NB4 (cell line): Measurements from ENCODE around the gene RBMS1.

Experiments used
- DNase-seq: peaks from one replicate; pipeline ENCODE4 v3.0.0; 2010; ENCODE audit warnings: low read depth
- H3K4me3 ChIP-seq: one replicate; pipeline ENCODE4 v1.5.1; 2011; ENCODE audit warnings: mild to moderate bottlenecking, low read depth, low read length, moderate library complexity
- CTCF ChIP-seq: IDR thresholded peaks from one replicate; pipeline ENCODE4 v1.5.1; 2012; ENCODE audit warnings: low read depth, low read length
- MYC ChIP-seq: IDR thresholded peaks from 2 replicates; pipeline ENCODE4 v1.6.1; 2011; ENCODE audit warnings: low read depth, low read length
- POLR2A ChIP-seq: IDR thresholded peaks from 2 replicates; pipeline ENCODE4 v1.6.1; 2011; ENCODE audit warnings: mild to moderate bottlenecking; ENCODE audit not compliant: insufficient read length; ENCODE audit errors: extremely low read depth
- TF ChIP-seq, protein P1 (sequence below): IDR thresholded peaks from 2 replicates; pipeline ENCODE4 v1.6.1; 2011; ENCODE audit warnings: low read depth, low read length

RBMS1 gene

DNA sequence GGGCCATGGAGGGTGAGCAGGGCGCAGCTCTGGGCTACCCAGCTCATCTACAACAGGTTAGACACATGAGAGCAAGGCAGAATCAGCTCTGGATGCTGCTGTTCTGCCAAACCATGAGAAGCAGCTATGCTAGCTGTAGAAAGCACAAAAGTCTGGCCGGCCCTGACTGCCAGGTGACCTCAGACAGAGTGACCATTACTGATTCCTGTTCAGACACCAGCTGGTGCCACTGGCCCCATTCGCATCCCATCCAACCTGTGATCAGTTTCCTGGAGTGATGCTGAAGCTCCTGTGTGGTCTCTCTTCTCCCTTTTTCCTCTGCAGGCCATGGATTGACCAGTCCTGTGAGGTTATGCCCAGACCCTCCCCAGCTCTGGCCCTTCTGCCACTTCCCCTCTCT lies 14.3 kb downstream of the RBMS1 start:
- H3K4me3 ChIP-seq = no peak overlapping the region
- no peak for DNase-seq
- TF ChIP-seq CTCF (no peak), POLR2A (no peak), MYC (no peak)
- TF ChIP-seq, protein P1, sequence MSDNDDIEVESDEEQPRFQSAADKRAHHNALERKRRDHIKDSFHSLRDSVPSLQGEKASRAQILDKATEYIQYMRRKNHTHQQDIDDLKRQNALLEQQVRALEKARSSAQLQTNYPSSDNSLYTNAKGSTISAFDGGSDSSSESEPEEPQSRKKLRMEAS = no peak

DNA sequence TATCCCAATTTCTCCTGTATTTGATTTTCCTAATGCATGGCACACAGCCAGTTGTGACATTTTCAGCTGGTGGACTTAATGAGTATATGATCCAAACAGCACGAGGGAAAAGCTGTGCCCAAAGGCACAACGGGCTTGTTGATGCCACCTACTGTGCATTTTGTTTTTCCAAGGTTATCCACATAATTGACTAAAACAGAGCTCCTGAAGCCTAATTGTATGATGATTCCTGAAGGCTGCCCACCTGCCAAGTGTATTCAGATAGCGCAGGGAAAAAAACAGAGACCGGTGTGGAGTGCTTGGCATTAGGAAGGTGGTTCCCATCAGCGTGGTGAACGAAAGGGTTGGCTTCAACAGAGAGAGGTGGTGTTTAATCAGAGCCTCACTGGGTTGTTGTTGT lies 14.9 kb downstream of the RBMS1 start:
- DNase-seq = no peak
- TF ChIP-seq POLR2A (no peak), CTCF (no peak), MYC (no peak)
- no peak overlapping the region for H3K4me3 ChIP-seq

GRCh38 chr2:160477032-160477431 lies 16.6 kb downstream of the RBMS1 start:
- TF ChIP-seq MYC (no peak), CTCF (no peak), POLR2A (no peak)
- TF ChIP-seq, protein P1 = no peak
- no peak for DNase-seq
- no peak overlapping the region for H3K4me3 ChIP-seq

- TF ChIP-seq MYC = no peak
- TF ChIP-seq POLR2A = no peak
- no peak for TF ChIP-seq CTCF
- TF ChIP-seq, protein P1 = no peak
- H3K4me3 ChIP-seq = no peak overlapping the region
- DNase-seq = no peak
These were observed 18.5 kb downstream of the RBMS1 start for GRCh38 chr2:160474891-160475787.

DNA sequence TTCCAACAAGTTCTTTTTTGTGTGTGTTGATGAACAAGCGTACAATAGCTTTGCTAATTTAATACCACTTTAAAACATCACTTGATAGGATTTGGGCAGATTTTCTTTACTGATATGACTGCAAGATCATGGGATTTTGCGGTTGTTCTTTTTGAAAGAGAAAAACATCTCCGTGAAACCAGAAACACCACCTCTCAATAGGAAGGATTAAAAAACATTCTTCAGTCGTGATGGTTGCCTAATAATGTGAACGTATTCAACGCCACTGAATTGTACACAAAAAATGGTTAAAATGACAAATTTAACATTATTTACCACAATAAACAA lies 19.3 kb downstream of the RBMS1 start:
- TF ChIP-seq POLR2A (no peak), CTCF (no peak), MYC (no peak)
- TF ChIP-seq, protein P1 = no peak
- no peak for DNase-seq
- no peak overlapping the region for H3K4me3 ChIP-seq
